Measurements from ENCODE around the gene BCKDHA. TPM values are rescaled to one million over a fixed set of nuclear protein-coding genes. Genes with fewer than 3 reads are reported as not detected.

BCKDHA gene
- total RNA-seq, 3 donors from 2014 or later: 40.3 to 54.6 (median 53.1) TPM

- Histone ChIP-seq H3K9me3 (no peaks in the 10 kb centered on the region), H3K36me3 (peaks cover 7% of the 10 kb centered on the region), H3K4me3 (no peak overlapping the region), H3K27ac (peak overlapping the region; percentile 78 to 84), H3K4me1 (peaks cover 0 to 11% of the 10 kb centered on the region in 2 donors), H3K27me3 (no peaks in the 10 kb centered on the region)
- no peak for TF ChIP-seq POLR2AphosphoS5 (IDR thresholded peaks at IDR 0.05)
- no peak for TF ChIP-seq POLR2A (IDR thresholded peaks at IDR 0.05)
- TF ChIP-seq, protein P1, sequence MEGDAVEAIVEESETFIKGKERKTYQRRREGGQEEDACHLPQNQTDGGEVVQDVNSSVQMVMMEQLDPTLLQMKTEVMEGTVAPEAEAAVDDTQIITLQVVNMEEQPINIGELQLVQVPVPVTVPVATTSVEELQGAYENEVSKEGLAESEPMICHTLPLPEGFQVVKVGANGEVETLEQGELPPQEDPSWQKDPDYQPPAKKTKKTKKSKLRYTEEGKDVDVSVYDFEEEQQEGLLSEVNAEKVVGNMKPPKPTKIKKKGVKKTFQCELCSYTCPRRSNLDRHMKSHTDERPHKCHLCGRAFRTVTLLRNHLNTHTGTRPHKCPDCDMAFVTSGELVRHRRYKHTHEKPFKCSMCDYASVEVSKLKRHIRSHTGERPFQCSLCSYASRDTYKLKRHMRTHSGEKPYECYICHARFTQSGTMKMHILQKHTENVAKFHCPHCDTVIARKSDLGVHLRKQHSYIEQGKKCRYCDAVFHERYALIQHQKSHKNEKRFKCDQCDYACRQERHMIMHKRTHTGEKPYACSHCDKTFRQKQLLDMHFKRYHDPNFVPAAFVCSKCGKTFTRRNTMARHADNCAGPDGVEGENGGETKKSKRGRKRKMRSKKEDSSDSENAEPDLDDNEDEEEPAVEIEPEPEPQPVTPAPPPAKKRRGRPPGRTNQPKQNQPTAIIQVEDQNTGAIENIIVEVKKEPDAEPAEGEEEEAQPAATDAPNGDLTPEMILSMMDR (IDR thresholded peaks at IDR 0.05): no peak
- DNase-seq (ENCODE audit: low spot score in 2 of 2): no peak
- intact Hi-C loops (cut with DNase I; ENCODE audit: low total_unique reads): no loop called here
These were observed 12.9 kb downstream of the BCKDHA start for GRCh38 chr19:41410336-41411054.

- DNase-seq (ENCODE audit: low spot score in 2 of 2): peak in 1 of 2 donors; percentile 59
- intact Hi-C loops (cut with DNase I; ENCODE audit: low total_unique reads): no loop called here
- peaks cover 7% of the 10 kb centered on the region for H3K36me3 ChIP-seq
- peak overlapping the region; percentile 78 to 84 for H3K27ac ChIP-seq
- H3K4me3 ChIP-seq: peak overlapping the region in 1 of 3 donors; percentile 8
- no peaks in the 10 kb centered on the region for H3K9me3 ChIP-seq
- no peaks in the 10 kb centered on the region for H3K27me3 ChIP-seq
- H3K4me1 ChIP-seq: peaks cover 0 to 11% of the 10 kb centered on the region in 2 donors
- TF ChIP-seq POLR2AphosphoS5 (IDR thresholded peaks at IDR 0.05) (no peak), POLR2A (IDR thresholded peaks at IDR 0.05) (no peak)
- TF ChIP-seq, protein P1 (IDR thresholded peaks at IDR 0.05): no peak
These were observed 13.7 kb downstream of the BCKDHA start for GRCh38 chr19:41411100-41411967.

- H3K36me3 ChIP-seq: peaks cover 7% of the 10 kb centered on the region
These were observed 14.3 kb downstream of the BCKDHA start for GRCh38 chr19:41411968-41412265.

GRCh38 chr19:41412953-41413352 is 15.3 kb downstream of the BCKDHA start:
- DNase-seq (ENCODE audit: low spot score in 2 of 2): no peak
- Histone ChIP-seq H3K9me3 (no peaks in the 10 kb centered on the region), H3K4me1 (peaks cover 0 to 11% of the 10 kb centered on the region in 2 donors), H3K27me3 (no peaks in the 10 kb centered on the region), H3K4me3 (no peak overlapping the region), H3K36me3 (peaks cover 7% of the 10 kb centered on the region), H3K27ac (no peak overlapping the region)
- intact Hi-C loops (cut with DNase I; ENCODE audit: low total_unique reads): no loop called here
- TF ChIP-seq, protein P1 (IDR thresholded peaks at IDR 0.05): no peak
- TF ChIP-seq POLR2A (IDR thresholded peaks at IDR 0.05) (no peak), POLR2AphosphoS5 (IDR thresholded peaks at IDR 0.05) (no peak)

More at GRCh38 chr19:41411968-41412265, 14.3 kb downstream of the BCKDHA start:
- Histone ChIP-seq H3K4me3 (peak overlapping the region in 1 of 3 donors; percentile 8), H3K9me3 (no peaks in the 10 kb centered on the region), H3K27me3 (no peaks in the 10 kb centered on the region), H3K27ac (peak overlapping the region; percentile 78 to 84), H3K4me1 (peaks cover 0 to 11% of the 10 kb centered on the region in 2 donors)
- intact Hi-C loops (cut with DNase I; ENCODE audit: low total_unique reads): no loop called here
- TF ChIP-seq POLR2A (IDR thresholded peaks at IDR 0.05) (no peak), POLR2AphosphoS5 (IDR thresholded peaks at IDR 0.05) (no peak)
- TF ChIP-seq, protein P1 (IDR thresholded peaks at IDR 0.05): no peak
- peak in 1 of 2 donors; percentile 69 for DNase-seq (ENCODE audit: low spot score in 2 of 2)

DNA sequence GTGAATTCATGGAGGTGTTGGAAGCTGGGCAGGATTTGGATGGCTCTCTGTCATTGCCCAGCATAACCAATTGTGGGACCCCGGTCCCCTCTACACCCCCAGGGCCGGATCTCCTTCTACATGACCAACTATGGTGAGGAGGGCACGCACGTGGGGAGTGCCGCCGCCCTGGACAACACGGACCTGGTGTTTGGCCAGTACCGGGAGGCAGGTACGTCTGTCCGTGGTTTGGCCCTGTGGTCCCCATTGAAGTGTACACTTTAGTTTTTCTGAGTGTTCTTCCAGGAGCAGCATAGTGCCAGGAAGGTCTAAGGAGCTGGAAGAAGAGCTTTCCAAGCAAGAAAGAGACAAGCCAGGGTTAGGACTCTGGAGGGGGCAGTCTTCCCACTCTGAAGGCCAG is 16.3 kb downstream of the BCKDHA start:
- Histone ChIP-seq H3K9me3 (no peaks in the 10 kb centered on the region), H3K27me3 (no peaks in the 10 kb centered on the region), H3K27ac (no peak overlapping the region), H3K36me3 (peaks cover 7% of the 10 kb centered on the region), H3K4me1 (peaks cover 0 to 9% of the 10 kb centered on the region in 2 donors), H3K4me3 (no peak overlapping the region)
- TF ChIP-seq POLR2AphosphoS5 (IDR thresholded peaks at IDR 0.05): no peak
- intact Hi-C loops (cut with DNase I; ENCODE audit: low total_unique reads): no loop called here
- no peak for DNase-seq (ENCODE audit: low spot score in 2 of 2)
